Colonic mucosa (tissue), 4 donors: ENCODE data around the gene CFAP221. TPM values are rescaled to one million over a fixed set of nuclear protein-coding genes. Genes with fewer than 3 reads are reported as not detected.

Experiments used
- DNase-seq: peaks from one replicate; pipeline ENCODE4 v3.0.0-alpha.2; 2020
- H3K27ac ChIP-seq: fragments of 200-600 bp; one replicate; pipeline ENCODE4 v1.8.0; 2021
- H3K27me3 ChIP-seq: fragments of 200-600 bp; one replicate; pipeline ENCODE4 v1.8.0; 2021
- H3K36me3 ChIP-seq: fragments of 200-600 bp; one replicate; pipeline ENCODE4 v1.8.0; 2021
- H3K4me1 ChIP-seq: fragments of 200-600 bp; one replicate; pipeline ENCODE4 v1.8.0; 2021; ENCODE audit warnings: mild to moderate bottlenecking
- H3K4me3 ChIP-seq: fragments of 200-600 bp; one replicate; pipeline ENCODE4 v1.8.0; 2021
- H3K9ac ChIP-seq, 2 donors: one replicate each; pipeline ENCODE4 v1.7.0; 2013; ENCODE audit warnings: control low read depth in 2 of 2, low read depth in 2 of 2, low read length in 2 of 2
- H3K9me3 ChIP-seq: fragments of 200-600 bp; one replicate; pipeline ENCODE4 v1.8.0; 2021
- intact Hi-C: fragments of 100-400 bp; cut with DNase I; formaldehyde crosslinking; loops from one replicate; pipeline ENCODE4 v1.14.1; 2022
- total RNA-seq, 2 donors: library from RNA; stranded (reverse); fragmentation: NEBNext Ultra II Directional in 1 of 2; extraction: Animal tissue kit (Norgen Biotek cat#: 25700) in 1 of 2; gene quantifications; one replicate each; pipeline ENCODE4 v1.2.1, GENCODE V29; 2021
- TF ChIP-seq, protein P1 (sequence below): fragments of 200-600 bp; IDR thresholded peaks from one replicate; pipeline ENCODE4 v1.8.0; 2022; ENCODE audit warnings: antibody characterized with exemption, mild to moderate bottlenecking
- donor health status: healthy.
- donor health status: DM: no; HTN: no; CAD: no.
- donor health status: DM: no; HTN: no; CAD: no.

CFAP221 gene
- total RNA-seq, 2 donors from 2014 or later, result not detected

DNA sequence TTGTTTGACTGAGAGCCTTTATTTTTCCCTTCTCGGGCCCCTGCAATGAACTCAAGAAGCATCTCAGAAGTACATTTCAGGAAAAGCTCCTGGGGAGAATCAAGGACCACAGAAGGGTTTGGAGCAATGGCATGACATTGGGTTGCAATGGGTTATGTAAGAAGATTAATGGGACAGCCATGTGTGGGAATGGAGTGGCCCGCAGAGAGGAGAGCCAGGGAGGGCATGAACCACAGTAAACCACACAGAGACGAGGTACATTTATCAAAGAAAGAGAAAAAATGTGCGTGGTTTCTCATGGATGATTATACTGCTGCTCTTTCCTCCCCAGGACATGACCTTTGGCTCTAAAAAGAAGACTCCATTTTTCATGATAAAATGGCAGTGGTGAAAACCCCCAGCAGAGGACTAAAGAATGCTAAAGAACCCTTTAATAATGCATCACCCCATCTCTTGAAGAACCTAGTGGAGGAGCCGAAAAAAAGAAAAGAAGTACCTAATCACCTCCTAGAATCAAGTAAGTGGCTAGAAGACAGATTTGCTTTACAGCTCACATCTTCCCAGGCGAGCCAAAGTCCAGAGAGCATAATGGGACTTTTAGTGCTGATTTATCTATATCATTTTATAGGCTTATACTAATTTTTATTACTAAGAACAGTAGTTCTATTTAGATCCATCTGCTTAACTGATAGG is 1.7 kb downstream of the CFAP221 start:
- H3K9ac ChIP-seq, result no peak overlapping the region
- no peaks in the 10 kb centered on the region for H3K36me3 ChIP-seq
- no peaks in the 10 kb centered on the region for H3K4me1 ChIP-seq
- TF ChIP-seq, protein P1, sequence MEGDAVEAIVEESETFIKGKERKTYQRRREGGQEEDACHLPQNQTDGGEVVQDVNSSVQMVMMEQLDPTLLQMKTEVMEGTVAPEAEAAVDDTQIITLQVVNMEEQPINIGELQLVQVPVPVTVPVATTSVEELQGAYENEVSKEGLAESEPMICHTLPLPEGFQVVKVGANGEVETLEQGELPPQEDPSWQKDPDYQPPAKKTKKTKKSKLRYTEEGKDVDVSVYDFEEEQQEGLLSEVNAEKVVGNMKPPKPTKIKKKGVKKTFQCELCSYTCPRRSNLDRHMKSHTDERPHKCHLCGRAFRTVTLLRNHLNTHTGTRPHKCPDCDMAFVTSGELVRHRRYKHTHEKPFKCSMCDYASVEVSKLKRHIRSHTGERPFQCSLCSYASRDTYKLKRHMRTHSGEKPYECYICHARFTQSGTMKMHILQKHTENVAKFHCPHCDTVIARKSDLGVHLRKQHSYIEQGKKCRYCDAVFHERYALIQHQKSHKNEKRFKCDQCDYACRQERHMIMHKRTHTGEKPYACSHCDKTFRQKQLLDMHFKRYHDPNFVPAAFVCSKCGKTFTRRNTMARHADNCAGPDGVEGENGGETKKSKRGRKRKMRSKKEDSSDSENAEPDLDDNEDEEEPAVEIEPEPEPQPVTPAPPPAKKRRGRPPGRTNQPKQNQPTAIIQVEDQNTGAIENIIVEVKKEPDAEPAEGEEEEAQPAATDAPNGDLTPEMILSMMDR, result no peak
- H3K27ac ChIP-seq, result no peak overlapping the region
- intact Hi-C loops, result no loop called here
- H3K9me3 ChIP-seq, result no peaks in the 10 kb centered on the region
- no peaks in the 10 kb centered on the region for H3K27me3 ChIP-seq
- DNase-seq, result no peak
- no peak overlapping the region for H3K4me3 ChIP-seq

DNA sequence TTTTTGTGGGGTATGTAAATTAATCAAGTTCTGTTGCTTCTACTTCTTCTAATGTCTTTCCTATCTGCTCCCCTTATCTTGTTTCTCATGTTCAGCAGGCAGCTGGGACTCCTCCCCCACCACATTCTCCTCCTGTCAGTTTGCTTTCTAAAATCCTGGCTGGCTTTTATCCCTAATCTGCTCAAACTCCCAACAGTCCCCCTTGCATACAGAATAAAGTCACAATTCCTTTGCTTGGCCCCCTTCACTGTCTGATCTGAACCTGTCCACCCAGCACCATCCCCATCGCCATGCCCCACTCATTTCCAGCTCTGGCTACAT is 2.2 kb downstream of the CFAP221 start:
- TF ChIP-seq, protein P1, result no peak
- intact Hi-C loops, result no loop called here
- Histone ChIP-seq H3K9ac (no peak overlapping the region), H3K4me3 (no peak overlapping the region), H3K4me1 (no peaks in the 10 kb centered on the region), H3K27me3 (no peaks in the 10 kb centered on the region), H3K36me3 (no peaks in the 10 kb centered on the region), H3K27ac (no peak overlapping the region), H3K9me3 (no peaks in the 10 kb centered on the region)
- DNase-seq, result no peak

DNA sequence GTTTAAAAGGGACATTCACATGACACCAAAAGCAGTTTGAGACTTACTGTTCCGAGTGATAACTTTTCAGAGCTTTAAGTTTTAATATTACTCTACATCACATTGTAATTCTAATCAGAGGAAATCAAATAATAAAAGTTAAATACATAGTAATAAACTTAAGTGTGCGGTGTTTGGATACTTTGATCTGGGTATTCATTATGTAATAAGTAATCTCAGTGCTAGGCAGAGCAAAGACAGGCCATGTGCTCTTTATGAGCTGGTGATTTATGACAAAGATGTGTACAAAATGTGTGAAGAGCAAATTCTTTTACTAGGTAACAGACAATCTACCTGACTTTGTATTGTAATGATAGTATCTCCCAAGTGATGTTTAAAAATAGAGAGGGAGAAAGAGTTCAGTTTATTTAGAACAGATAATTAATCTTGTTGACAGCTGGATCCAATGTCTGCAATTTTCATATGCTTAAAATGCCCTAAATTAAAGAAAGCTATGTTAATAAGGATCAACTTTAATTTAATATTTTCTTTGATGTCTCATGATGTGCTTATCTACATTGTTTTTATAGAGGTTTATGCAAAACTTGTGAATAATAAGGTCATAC is 4.4 kb downstream of the CFAP221 start:
- Histone ChIP-seq H3K4me1 (no peaks in the 10 kb centered on the region), H3K27ac (no peak overlapping the region), H3K9me3 (no peaks in the 10 kb centered on the region), H3K27me3 (no peaks in the 10 kb centered on the region), H3K9ac (no peak overlapping the region), H3K36me3 (no peaks in the 10 kb centered on the region), H3K4me3 (no peak overlapping the region)
- TF ChIP-seq, protein P1, result no peak
- intact Hi-C loops, result no loop called here
- no peak for DNase-seq

DNA sequence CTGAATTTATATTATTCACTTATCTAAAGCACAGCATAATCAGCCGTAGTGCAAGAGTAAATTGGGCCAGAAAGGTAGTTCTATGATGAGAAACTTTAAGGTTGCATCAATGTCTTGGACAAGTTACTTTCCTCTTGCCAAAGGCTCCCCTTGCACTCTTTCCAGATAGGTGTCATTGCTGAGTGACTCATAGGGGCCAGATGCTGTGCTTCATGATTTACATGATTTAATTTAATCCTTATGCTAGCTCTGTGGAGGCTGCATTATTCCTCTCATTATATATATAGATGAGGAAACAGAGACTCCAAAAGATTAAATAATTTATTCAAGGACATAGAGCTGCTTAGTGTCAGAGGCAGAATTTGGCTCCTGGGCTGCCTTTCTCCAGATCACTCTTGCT is 5.0 kb downstream of the CFAP221 start:
- Histone ChIP-seq H3K36me3 (no peaks in the 10 kb centered on the region), H3K27me3 (no peaks in the 10 kb centered on the region), H3K27ac (no peak overlapping the region), H3K4me3 (no peak overlapping the region), H3K4me1 (no peaks in the 10 kb centered on the region), H3K9me3 (no peaks in the 10 kb centered on the region), H3K9ac (no peak overlapping the region)
- intact Hi-C loops, result no loop called here
- TF ChIP-seq, protein P1, result no peak
- no peak for DNase-seq

DNA sequence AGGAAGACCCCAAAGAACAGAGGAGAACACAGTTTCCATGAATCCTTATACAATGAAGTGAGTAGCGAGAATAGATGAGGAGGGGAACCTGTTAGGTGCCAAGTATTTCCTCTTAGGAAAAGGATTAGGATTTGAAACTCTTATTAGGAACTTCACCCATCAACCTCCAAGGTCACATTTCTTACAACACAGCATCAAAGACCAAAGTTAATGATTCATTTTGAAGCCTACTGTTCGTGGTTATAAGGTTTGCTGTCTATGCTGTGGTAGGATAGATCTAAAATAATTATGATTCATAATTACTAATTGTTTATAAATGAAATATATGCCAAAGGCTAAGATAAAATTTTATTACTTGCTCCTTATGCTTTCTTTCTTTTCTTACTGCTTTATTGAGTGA is 6.1 kb downstream of the CFAP221 start:
- no peak overlapping the region for H3K4me3 ChIP-seq
- H3K9me3 ChIP-seq, result no peaks in the 10 kb centered on the region
- no peak for DNase-seq
- no peaks in the 10 kb centered on the region for H3K27me3 ChIP-seq
- no peak overlapping the region for H3K27ac ChIP-seq
- TF ChIP-seq, protein P1, result no peak
- no peak overlapping the region for H3K9ac ChIP-seq
- H3K36me3 ChIP-seq, result no peaks in the 10 kb centered on the region
- intact Hi-C loops, result no loop called here
- no peaks in the 10 kb centered on the region for H3K4me1 ChIP-seq
